CD4-positive, alpha-beta T cell (primary cell): ENCODE data around the gene ZNF541. TPM values are rescaled to one million over a fixed set of nuclear protein-coding genes. Genes with fewer than 3 reads are reported as not detected.

Source experiments
- ATAC-seq: fragments of 200-7000 bp; cut with Tn5 transposase; one replicate; pipeline ENCODE4 v1.10.0; 2022; ENCODE audit warnings: mild to moderate bottlenecking; ENCODE audit not compliant: poor library complexity
- CTCF ChIA-PET: fragments of 350-600 bp; sonication (Branson Sonifier 250); formaldehyde crosslinking; loops from one replicate; lab custom pipeline; 2021; ENCODE audit warnings: antibody characterized with exemption, inconsistent platforms; lab: Charles Lee
- POLR2A ChIA-PET: fragments of 350-600 bp; sonication (Branson Sonifier 250); formaldehyde crosslinking; loops from one replicate; lab custom pipeline; 2021; ENCODE audit warnings: antibody characterized with exemption, inconsistent platforms; lab: Charles Lee
- DNase-seq, 14 experiments: peaks; one replicate each; pipeline ENCODE4 v3.0.0-alpha.2; 2013 to 2020; ENCODE audit warnings: mixed read lengths in 2 of 14
- H3K27ac ChIP-seq, 2 donors: one replicate each; pipeline versions ENCODE4 v1.5.1 to v1.7.0; 2013; ENCODE audit warnings: low read length in 2 of 2, low read depth in 1 of 2, mild to moderate bottlenecking in 1 of 2
- H3K27me3 ChIP-seq, 2 experiments: 1 replicate in 1 of 2; 2 replicates in 1 of 2; pipeline versions ENCODE4 v1.6.1 to v1.7.0; 2013; ENCODE audit warnings: low read length in 2 of 2, control low read depth in 1 of 2, mild to moderate bottlenecking in 1 of 2, moderate library complexity in 1 of 2; ENCODE audit not compliant: insufficient read depth in 2 of 2, control insufficient read depth in 1 of 2
- H3K36me3 ChIP-seq: one replicate; pipeline ENCODE4 v1.6.1; 2013; ENCODE audit warnings: low read length, control low read depth; ENCODE audit not compliant: insufficient read depth
- H3K4me1 ChIP-seq: one replicate; pipeline ENCODE4 v1.6.1; 2013; ENCODE audit warnings: low read length, control low read depth; ENCODE audit not compliant: insufficient read depth
- H3K4me3 ChIP-seq: one replicate; pipeline ENCODE4 v1.5.1; 2013; ENCODE audit warnings: mild to moderate bottlenecking, low read length, moderate library complexity
- H3K9me3 ChIP-seq, 2 experiments: 1 replicate in 1 of 2; 2 replicates in 1 of 2; pipeline versions ENCODE4 v1.6.1 to v1.7.0; 2013; ENCODE audit warnings: low read length in 2 of 2, mild to moderate bottlenecking in 2 of 2, control low read depth in 1 of 2, moderate library complexity in 1 of 2; ENCODE audit not compliant: control insufficient read depth in 1 of 2, insufficient read depth in 1 of 2
- H3K27ac Mint-ChIP-seq: one replicate; pipeline ENCODE4 v1.8.0; 2020; ENCODE audit warnings: mixed read lengths
- H3K27me3 Mint-ChIP-seq: one replicate; pipeline ENCODE4 v1.8.0; 2021; ENCODE audit warnings: mixed read lengths
- H3K36me3 Mint-ChIP-seq: one replicate; pipeline ENCODE4 v1.8.0; 2021; ENCODE audit warnings: low read depth, mixed read lengths
- H3K4me1 Mint-ChIP-seq: one replicate; pipeline ENCODE4 v1.8.0; 2021; ENCODE audit warnings: low read depth, mixed read lengths
- H3K4me3 Mint-ChIP-seq: one replicate; pipeline ENCODE4 v1.8.0; 2020; ENCODE audit warnings: mild to moderate bottlenecking, mixed read lengths
- H3K9me3 Mint-ChIP-seq: one replicate; pipeline ENCODE4 v1.8.0; 2020; ENCODE audit warnings: mixed read lengths
- intact Hi-C, 2 experiments: fragments of 100-400 bp; cut with DNase I in 1 of 2; cut with micrococcal nuclease in 1 of 2; formaldehyde crosslinking; loops; one replicate each; pipeline versions ENCODE4 v1.15.1 to v1.9.0; 2023 to 2025; cut with DNase I, micrococcal nuclease
- total RNA-seq, 174 experiments: library from RNA in 2 of 174; stranded (reverse) in 2 of 174; gene quantifications; one replicate each; pipeline ENCODE4 v1.2.3 and lab custom pipeline; 2021 to 2026
- TF ChIP-seq, protein P1 (sequence below): fragments of 200-600 bp; IDR thresholded peaks from one replicate; pipeline ENCODE4 v1.8.0; 2022; ENCODE audit warnings: antibody characterized with exemption, mild to moderate bottlenecking

The ZNF541 gene
- total RNA-seq, 2 experiments from 2014 or later: 0.81 to 0.88 TPM

DNA sequence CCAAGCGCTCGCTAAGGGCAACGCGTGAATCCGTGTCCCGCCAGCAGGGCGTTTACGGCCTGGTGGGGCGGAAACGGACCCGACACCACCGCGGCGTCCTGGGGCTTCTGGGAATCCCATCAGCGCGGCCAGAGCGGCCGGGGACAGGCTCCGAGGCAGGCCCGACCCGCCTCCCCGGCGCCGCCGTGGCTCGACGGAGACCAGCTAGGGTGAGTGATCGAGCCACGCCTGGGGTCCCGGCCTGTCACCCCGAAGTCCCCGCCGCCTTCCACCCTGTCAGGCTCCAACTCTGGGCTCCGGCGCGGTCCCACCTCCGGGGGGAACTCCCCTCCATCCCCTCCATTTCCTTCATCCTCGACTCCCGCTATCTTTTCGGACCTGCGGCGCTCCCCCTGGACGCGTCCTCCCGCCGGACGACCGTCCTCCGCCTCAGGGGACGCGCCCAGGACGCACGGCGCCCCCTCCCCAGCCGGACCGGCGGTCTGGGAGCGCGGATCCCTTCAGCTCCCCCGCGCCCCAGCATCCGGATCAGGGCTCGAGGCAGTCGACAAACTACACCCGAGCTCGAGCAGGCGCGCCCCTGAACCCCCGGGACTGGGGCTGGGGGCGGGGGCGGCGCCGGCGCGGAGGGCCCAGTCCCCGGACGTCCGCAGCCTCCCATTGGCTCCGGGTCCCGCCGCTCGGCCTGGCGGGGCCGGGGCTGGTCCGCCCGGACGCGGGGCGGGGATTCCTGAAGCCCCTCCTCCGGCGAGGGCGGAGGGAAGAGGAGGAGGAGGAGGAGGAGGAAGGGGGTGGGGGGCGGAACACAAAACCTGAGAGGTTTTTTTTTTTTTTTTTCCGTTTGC lies 35.3 kb upstream of the ZNF541 start:
- POLR2A ChIA-PET: interaction anchor here (0.6 to 1.9 kb wide), 14 partner anchors 8 to 1386 kb away, joined by 3 to 27 read pairs (median 4); partner anchors contain the start of genes KPTN, NAPA, RUVBL2 and ZC3H4
- H3K9me3 Mint-ChIP-seq: no peaks in the 10 kb centered on the region
- H3K4me3 Mint-ChIP-seq: peak overlapping the region; percentile 91
- Histone ChIP-seq H3K27ac (peak overlapping the region; percentile 62 to 88), H3K27me3 (no peaks in the 10 kb centered on the region), H3K36me3 (peaks cover 11% of the 10 kb centered on the region), H3K4me1 (peaks cover 40% of the 10 kb centered on the region), H3K9me3 (no peaks in the 10 kb centered on the region), H3K4me3 (peak overlapping the region; percentile 85)
- peaks cover 30% of the 10 kb centered on the region for H3K4me1 Mint-ChIP-seq
- DNase-seq (peak; percentile 91 to 98 (median 96)), ATAC-seq (peak; percentile 81)
- H3K36me3 Mint-ChIP-seq: peaks cover 20% of the 10 kb centered on the region
- intact Hi-C loops: loop anchor here (1.0 to 10.0 kb wide), 9 partner anchors 8 to 333 kb away; partner anchors contain the start of genes NAPA (in 2 of the 2), INAFM1 (in 1 of the 2), KPTN (in 1 of the 2) and NOP53 (in 1 of the 2)
- CTCF ChIA-PET: interaction anchor here (1.0 to 1.5 kb wide), 3 partner anchors 65 to 172 kb away, joined by 4 to 5 read pairs (median 4); partner anchors contain the start of gene KPTN
- H3K27ac Mint-ChIP-seq: peak overlapping the region; percentile 91
- TF ChIP-seq, protein P1, sequence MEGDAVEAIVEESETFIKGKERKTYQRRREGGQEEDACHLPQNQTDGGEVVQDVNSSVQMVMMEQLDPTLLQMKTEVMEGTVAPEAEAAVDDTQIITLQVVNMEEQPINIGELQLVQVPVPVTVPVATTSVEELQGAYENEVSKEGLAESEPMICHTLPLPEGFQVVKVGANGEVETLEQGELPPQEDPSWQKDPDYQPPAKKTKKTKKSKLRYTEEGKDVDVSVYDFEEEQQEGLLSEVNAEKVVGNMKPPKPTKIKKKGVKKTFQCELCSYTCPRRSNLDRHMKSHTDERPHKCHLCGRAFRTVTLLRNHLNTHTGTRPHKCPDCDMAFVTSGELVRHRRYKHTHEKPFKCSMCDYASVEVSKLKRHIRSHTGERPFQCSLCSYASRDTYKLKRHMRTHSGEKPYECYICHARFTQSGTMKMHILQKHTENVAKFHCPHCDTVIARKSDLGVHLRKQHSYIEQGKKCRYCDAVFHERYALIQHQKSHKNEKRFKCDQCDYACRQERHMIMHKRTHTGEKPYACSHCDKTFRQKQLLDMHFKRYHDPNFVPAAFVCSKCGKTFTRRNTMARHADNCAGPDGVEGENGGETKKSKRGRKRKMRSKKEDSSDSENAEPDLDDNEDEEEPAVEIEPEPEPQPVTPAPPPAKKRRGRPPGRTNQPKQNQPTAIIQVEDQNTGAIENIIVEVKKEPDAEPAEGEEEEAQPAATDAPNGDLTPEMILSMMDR: no peak
- H3K27me3 Mint-ChIP-seq: no peaks in the 10 kb centered on the region

DNA sequence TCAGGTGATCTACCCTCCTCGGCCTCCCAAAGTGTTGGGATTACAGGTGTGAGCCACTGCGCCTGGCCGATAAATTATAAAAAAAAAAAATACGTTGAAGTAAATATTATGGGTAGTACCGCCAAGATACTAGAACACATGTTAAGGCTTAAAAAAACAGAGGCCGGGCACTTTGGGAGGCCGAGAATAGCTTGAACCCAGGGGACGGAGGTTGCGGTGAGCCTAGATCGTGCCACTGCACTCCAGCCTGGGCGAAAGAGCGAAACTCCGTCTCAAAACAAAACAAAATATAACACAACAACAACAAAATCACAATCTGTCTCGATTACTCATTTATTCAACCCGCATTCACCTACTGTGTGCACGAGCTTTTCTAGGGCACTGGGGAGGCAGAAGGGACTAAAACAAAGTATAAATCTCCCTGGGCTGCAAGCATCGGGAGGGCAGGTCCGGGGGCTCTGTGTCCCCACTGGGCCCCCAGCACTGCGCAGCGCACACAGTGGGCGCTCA lies 34.7 kb upstream of the ZNF541 start:
- Mint-ChIP-seq H3K27ac (peak overlapping the region; percentile 91), H3K36me3 (peaks cover 19% of the 10 kb centered on the region), H3K4me3 (peak overlapping the region; percentile 91), H3K27me3 (no peaks in the 10 kb centered on the region), H3K9me3 (no peaks in the 10 kb centered on the region), H3K4me1 (peaks cover 28% of the 10 kb centered on the region)
- Histone ChIP-seq H3K9me3 (no peaks in the 10 kb centered on the region), H3K27me3 (no peaks in the 10 kb centered on the region), H3K4me1 (peaks cover 34% of the 10 kb centered on the region), H3K4me3 (peak overlapping the region; percentile 85), H3K36me3 (peaks cover 8% of the 10 kb centered on the region), H3K27ac (peak overlapping the region in 1 of 2 donors; percentile 88)
- ChIA-PET CTCF (interaction anchor here (1.5 kb wide), 1 partner anchor 123 kb away, joined by 5 read pairs; the partner anchor contains the start of gene KPTN), POLR2A (interaction anchor here (1.0 to 1.9 kb wide), 6 partner anchors 23 to 494 kb away, joined by 3 to 27 read pairs (median 6); partner anchors contain the start of genes KPTN, NAPA and ZC3H4)
- intact Hi-C loops: loop anchor here (1.0 to 10.0 kb wide), 9 partner anchors 7 to 333 kb away; partner anchors contain the start of genes NAPA (in 2 of the 2), INAFM1 (in 1 of the 2), KPTN (in 1 of the 2) and NOP53 (in 1 of the 2)
- no peak for ATAC-seq
- no peak for DNase-seq
- TF ChIP-seq, protein P1: no peak
